Liver (tissue), 9 donors: Measurements from ENCODE around the gene OR6C3. TPM values are rescaled to one million over a fixed set of nuclear protein-coding genes. Genes with fewer than 3 reads are reported as not detected.
"Not testable (repeated sequence)": the region's sequence is repeated elsewhere in the genome, so short reads cannot be mapped to it uniquely, and the experiment has no call there.

Experiments used
- DNase-seq: peaks from one replicate; pipeline ENCODE4 v3.0.0-alpha.2; 2017; ENCODE audit warnings: low spot score
- H3K27ac ChIP-seq, 2 donors: one replicate each; pipeline ENCODE4 v1.7.0; 2013; ENCODE audit warnings: inconsistent platforms in 2 of 2, low read length in 2 of 2, control low read depth in 1 of 2, low read depth in 1 of 2, mild to moderate bottlenecking in 1 of 2
- H3K27me3 ChIP-seq, 4 donors: one replicate each; pipeline versions ENCODE4 v1.6.1 to v1.7.0; 2013; ENCODE audit warnings: low read length in 3 of 4, inconsistent platforms in 1 of 4, mild to moderate bottlenecking in 1 of 4, moderate library complexity in 1 of 4; ENCODE audit not compliant: control insufficient read depth in 4 of 4, insufficient read depth in 4 of 4
- H3K36me3 ChIP-seq, 4 donors: one replicate each; pipeline versions ENCODE4 v1.6.1 to v1.7.0; 2013; ENCODE audit warnings: low read length in 3 of 4, mild to moderate bottlenecking in 3 of 4, low read depth in 1 of 4, moderate library complexity in 1 of 4; ENCODE audit not compliant: control insufficient read depth in 4 of 4, insufficient read depth in 3 of 4
- H3K4me1 ChIP-seq, 4 donors: one replicate each; pipeline versions ENCODE4 v1.6.1 to v1.7.0; 2013; ENCODE audit warnings: low read length in 3 of 4, mild to moderate bottlenecking in 3 of 4, moderate library complexity in 1 of 4; ENCODE audit not compliant: control insufficient read depth in 4 of 4, insufficient read depth in 4 of 4
- H3K4me3 ChIP-seq, 3 donors: one replicate each; pipeline versions ENCODE4 v1.6.1 to v1.7.0; 2013; ENCODE audit warnings: low read length in 3 of 3, control low read depth in 1 of 3, low read depth in 1 of 3, mild to moderate bottlenecking in 1 of 3
- H3K9ac ChIP-seq, 2 donors: one replicate each; pipeline ENCODE4 v1.7.0; 2013; ENCODE audit warnings: low read length in 2 of 2, mild to moderate bottlenecking in 2 of 2, moderate library complexity in 2 of 2, control low read depth in 1 of 2, low read depth in 1 of 2
- H3K9me3 ChIP-seq, 4 donors: one replicate each; pipeline versions ENCODE4 v1.6.1 to v1.7.0; 2013; ENCODE audit warnings: low read length in 3 of 4; ENCODE audit not compliant: control insufficient read depth in 4 of 4
- ATF3 ChIP-seq: IDR thresholded peaks from 2 replicates; pipeline ENCODE4 v1.6.1; 2016; ENCODE audit warnings: antibody characterized with exemption
- CTCF ChIP-seq: fragments of 150-350 bp; IDR thresholded peaks from 2 replicates; pipeline ENCODE4 v1.5.1; 2017; ENCODE audit warnings: improper control_type of control experiment, low read depth, low read length; ENCODE audit not compliant: missing input control
- EGR1 ChIP-seq, 2 donors: IDR thresholded peaks; 2 replicates each; pipeline ENCODE4 v1.6.1; 2016 to 2018; ENCODE audit warnings: antibody characterized with exemption in 2 of 2, low read depth in 2 of 2
- FOXA1 ChIP-seq: IDR thresholded peaks from 2 replicates; pipeline ENCODE4 v1.6.1; 2016; ENCODE audit warnings: antibody characterized with exemption
- FOXA2 ChIP-seq: IDR thresholded peaks from 2 replicates; pipeline ENCODE4 v1.6.1; 2016; ENCODE audit warnings: antibody characterized with exemption
- GABPA ChIP-seq, 2 donors: IDR thresholded peaks in 1 of 2; conservative IDR thresholded peaks in 1 of 2; 2 replicates each; pipeline ENCODE4 v1.6.1; 2016; ENCODE audit warnings: antibody characterized with exemption in 2 of 2, mild to moderate bottlenecking in 1 of 2, moderate library complexity in 1 of 2
- HNF4A ChIP-seq, 2 donors: conservative IDR thresholded peaks; 2 replicates each; pipeline ENCODE4 v1.6.1; 2016; ENCODE audit warnings: antibody characterized with exemption in 2 of 2, mild to moderate bottlenecking in 2 of 2
- HNF4G ChIP-seq: IDR thresholded peaks from 2 replicates; pipeline ENCODE4 v1.6.1; 2016; ENCODE audit warnings: antibody characterized with exemption
- JUND ChIP-seq, 2 donors: IDR thresholded peaks; 2 replicates each; pipeline ENCODE4 v1.6.1; 2016; ENCODE audit warnings: antibody characterized with exemption in 2 of 2
- MAX ChIP-seq: IDR thresholded peaks from 2 replicates; pipeline ENCODE4 v1.6.1; 2016; ENCODE audit warnings: antibody characterized with exemption
- NR2F2 ChIP-seq: IDR thresholded peaks from 2 replicates; pipeline ENCODE4 v1.6.1; 2016; ENCODE audit warnings: antibody characterized with exemption
- REST ChIP-seq: IDR thresholded peaks from 2 replicates; pipeline ENCODE4 v1.6.1; 2016; ENCODE audit warnings: antibody characterized with exemption, mild to moderate bottlenecking
- RXRA ChIP-seq, 2 donors: IDR thresholded peaks; 2 replicates each; pipeline ENCODE4 v1.6.1; 2017 to 2018; ENCODE audit warnings: antibody characterized with exemption in 2 of 2, mild to moderate bottlenecking in 1 of 2
- SP1 ChIP-seq: IDR thresholded peaks from 2 replicates; pipeline ENCODE4 v1.6.1; 2018; ENCODE audit warnings: antibody characterized with exemption, mild to moderate bottlenecking
- TAF1 ChIP-seq: conservative IDR thresholded peaks from 2 replicates; pipeline ENCODE4 v1.6.1; 2016; ENCODE audit warnings: antibody characterized with exemption, mild to moderate bottlenecking
- ZBTB33 ChIP-seq: IDR thresholded peaks from 2 replicates; pipeline ENCODE4 v1.6.1; 2016; ENCODE audit warnings: antibody characterized with exemption
- WGBS: extraction: QIAGEN DNeasy Blood & Tissue Kit; methylation state at CpG from one replicate; pipeline ENCODE4 v1.1.7; 2013; 5-methylcytosine and 5-hydroxymethylcytosine counted together
- polyA plus RNA-seq, 2 donors: library from polyadenylated mRNA; stranded (reverse) in 1 of 2; unstranded in 1 of 2; fragments of 200-250 nt in 1 of 2; fragments of >200 nt in 1 of 2; fragmentation: Nextera tagmentation in 1 of 2; extraction: Ambion mirVana in 1 of 2; gene quantifications; one replicate each; pipeline versions ENCODE4 v1.2.1 to v1.2.3, GENCODE V29; 2013 to 2015
- total RNA-seq, 2 donors: library from RNA; depleted of rRNA; stranded (reverse); fragments of >200 nt; gene quantifications; one replicate each; pipeline ENCODE4 v1.2.3, GENCODE V29; 2014
- donor health status: healthy.
- donor health status: healthy.
- donor health status: healthy.
- donor health status: healthy.
- donor health status: healthy.

The OR6C3 gene
- total and polyA plus RNA-seq, 4 donors = not detected

GRCh38 chr12:55320201-55320600, 10.3 kb upstream of the OR6C3 start:
- no peak overlapping the region for H3K4me3 ChIP-seq
- no peaks in the 10 kb centered on the region for H3K27me3 ChIP-seq
- no peaks in the 10 kb centered on the region for H3K36me3 ChIP-seq
- H3K9ac ChIP-seq = no peak overlapping the region
- no peaks in the 10 kb centered on the region for H3K4me1 ChIP-seq
- no peak overlapping the region for H3K27ac ChIP-seq
- DNase-seq = no peak
- 45% methylated on average over 4 of the region's 4 CpGs for WGBS
- TF ChIP-seq CTCF (no peak), EGR1 (IDR thresholded peaks at IDR 0.05; ENCODE audit: low read depth in 2 of 2) (no peak), REST (no peak), HNF4A (conservative IDR thresholded peaks at IDR 0.05) (no peak), ATF3 (no peak), JUND (IDR thresholded peaks at IDR 0.05) (no peak), ZBTB33 (no peak), SP1 (no peak), GABPA (IDR thresholded peaks at IDR 0.05 in 1 of 2, conservative IDR thresholded peaks at IDR 0.05 in 1 of 2) (no peak), NR2F2 (no peak), FOXA2 (no peak), FOXA1 (no peak), HNF4G (no peak), MAX (no peak), TAF1 (no peak), RXRA (IDR thresholded peaks at IDR 0.05) (no peak)
- H3K9me3 ChIP-seq = no peaks in the 10 kb centered on the region

- not testable (repeated sequence) for H3K4me1 ChIP-seq, H3K36me3 ChIP-seq, H3K27ac ChIP-seq, H3K27me3 ChIP-seq, H3K9ac ChIP-seq, DNase-seq, H3K4me3 ChIP-seq, H3K9me3 ChIP-seq
- 92% methylated on average over 6 of the region's 6 CpGs for WGBS
Measured at GRCh38 chr12:55325801-55326200, 4.7 kb upstream of the OR6C3 start.
